GM21825 (cell line): Measurements from ENCODE around the gene OR51A7.
"Not testable (repeated sequence)": the region's sequence is repeated elsewhere in the genome, so short reads cannot be mapped to it uniquely, and the experiment has no call there.

ENCODE experiments used
- ATAC-seq: cut with Tn5 transposase; IDR thresholded peaks from one replicate; pipeline ENCODE4 v1.9.1; 2021; ENCODE audit warnings: mild to moderate bottlenecking, moderate library complexity; ENCODE audit not compliant: unreplicated experiment

OR51A7 gene

DNA sequence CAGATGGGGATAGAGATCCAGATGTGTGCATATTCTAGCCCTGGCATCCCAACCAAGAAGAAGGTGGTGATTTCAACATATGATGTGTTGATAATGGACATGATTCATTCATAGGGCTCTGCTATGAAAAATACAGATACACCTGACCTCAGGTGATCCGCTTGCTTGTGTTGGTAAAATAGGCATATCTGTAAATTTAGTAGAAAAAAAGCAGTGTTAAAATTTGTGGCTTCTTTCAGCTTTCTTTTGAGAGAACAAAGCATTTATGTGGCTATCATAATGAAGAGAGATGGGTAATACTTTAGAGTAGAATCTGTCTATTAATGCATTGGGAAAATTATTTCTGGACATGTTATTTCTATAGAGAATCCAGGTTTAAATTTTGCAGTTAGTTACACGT is 52.0 kb downstream of the OR51A7 start, which contains the start of gene OR51A2:
Gene OR51A2, minus strand, starts transcription at position 101 of the 400 bp plus-strand sequence. Its CDS starts 0 bp downstream, at position 101.
- not testable (repeated sequence) for ATAC-seq

- no peak for ATAC-seq
Observed at GRCh38 chr11:4957396-4957795, 53.8 kb downstream of the OR51A7 start.
